HepG2 (cell line): ENCODE data around the gene PRKCZ. TPM values are rescaled to one million over a fixed set of nuclear protein-coding genes. Genes with fewer than 3 reads are reported as not detected.
A peak's percentile ranks its signal among the peaks of the same experiment; 100 is the strongest.

Source experiments
- JUND ChIP-seq: sonication (generic); formaldehyde crosslinking; IDR thresholded peaks from 2 replicates; pipeline ENCODE4 v1.8.0; 2022; ENCODE audit warnings: mild to moderate bottlenecking, missing genetic modification reagents
- KLF6 ChIP-seq: IDR thresholded peaks from 2 replicates; pipeline ENCODE4 v1.8.0; 2016; ENCODE audit warnings: missing biosample characterization, missing genetic modification reagents
- KLF9 ChIP-seq: IDR thresholded peaks from 2 replicates; pipeline ENCODE4 v1.6.1; 2016; ENCODE audit warnings: low read depth
- SUZ12 ChIP-seq: fragments of 150-350 bp; IDR thresholded peaks from 2 replicates; pipeline ENCODE4 v1.6.1; 2014; ENCODE audit warnings: low read depth, low read length
- ZFP36 ChIP-seq: fragments of 150-350 bp; IDR thresholded peaks from 2 replicates; pipeline ENCODE4 v1.6.1; 2018; ENCODE audit warnings: borderline replicate concordance, low read length, low read depth; ENCODE audit not compliant: partially characterized antibody
- ZSCAN25 ChIP-seq: sonication (generic); formaldehyde crosslinking; IDR thresholded peaks from 2 replicates; pipeline ENCODE4 v1.8.0; 2022; ENCODE audit warnings: mild to moderate bottlenecking, missing genetic modification reagents
- polyA plus RNA-seq, 8 experiments: library from polyadenylated mRNA; depleted of rRNA in 3 of 8; stranded (reverse) in 7 of 8; unstranded in 1 of 8; fragments of >200 nt; fragmentation: Illumina TruSeq in 4 of 8; extraction: Trizol in 4 of 8; gene quantifications; 2 replicates each; pipeline versions ENCODE4 v1.2.1 to v1.2.3, GENCODE V29; 2011 to 2016; ENCODE audit warnings: low read depth in 4 of 8, missing spikeins in 1 of 8, mixed read lengths in 1 of 8; ENCODE audit not compliant: insufficient read depth in 1 of 8
- total RNA-seq, 5 experiments: library from RNA; depleted of rRNA; stranded (reverse); fragments of >200 nt; fragmentation: Illumina TruSeq; extraction: Trizol; gene quantifications; 2 replicates each; pipeline ENCODE4 v1.2.3, GENCODE V29; 2016; ENCODE audit warnings: low read depth in 1 of 5
- TF ChIP-seq, protein P1 (sequence below): sonication (generic); formaldehyde crosslinking; IDR thresholded peaks from 2 replicates; pipeline ENCODE4 v1.4.0; 2020; ENCODE audit warnings: missing genetic modification reagents
- TF ChIP-seq, protein P2 (sequence below): sonication (generic); formaldehyde crosslinking; IDR thresholded peaks from 2 replicates; pipeline ENCODE4 v1.4.0; 2020; ENCODE audit warnings: missing genetic modification reagents
- TF ChIP-seq, protein P3 (sequence below): sonication (generic); formaldehyde crosslinking; IDR thresholded peaks from 2 replicates; pipeline ENCODE4 v1.9.0; 2021; ENCODE audit warnings: mild to moderate bottlenecking, missing genetic modification reagents

Gene PRKCZ
- total and polyA plus RNA-seq, 2 of the 13 experiments (the other 11 are each of a cell fraction or from before 2014, with no cell fraction given): 34.7 to 85.2 TPM

DNA sequence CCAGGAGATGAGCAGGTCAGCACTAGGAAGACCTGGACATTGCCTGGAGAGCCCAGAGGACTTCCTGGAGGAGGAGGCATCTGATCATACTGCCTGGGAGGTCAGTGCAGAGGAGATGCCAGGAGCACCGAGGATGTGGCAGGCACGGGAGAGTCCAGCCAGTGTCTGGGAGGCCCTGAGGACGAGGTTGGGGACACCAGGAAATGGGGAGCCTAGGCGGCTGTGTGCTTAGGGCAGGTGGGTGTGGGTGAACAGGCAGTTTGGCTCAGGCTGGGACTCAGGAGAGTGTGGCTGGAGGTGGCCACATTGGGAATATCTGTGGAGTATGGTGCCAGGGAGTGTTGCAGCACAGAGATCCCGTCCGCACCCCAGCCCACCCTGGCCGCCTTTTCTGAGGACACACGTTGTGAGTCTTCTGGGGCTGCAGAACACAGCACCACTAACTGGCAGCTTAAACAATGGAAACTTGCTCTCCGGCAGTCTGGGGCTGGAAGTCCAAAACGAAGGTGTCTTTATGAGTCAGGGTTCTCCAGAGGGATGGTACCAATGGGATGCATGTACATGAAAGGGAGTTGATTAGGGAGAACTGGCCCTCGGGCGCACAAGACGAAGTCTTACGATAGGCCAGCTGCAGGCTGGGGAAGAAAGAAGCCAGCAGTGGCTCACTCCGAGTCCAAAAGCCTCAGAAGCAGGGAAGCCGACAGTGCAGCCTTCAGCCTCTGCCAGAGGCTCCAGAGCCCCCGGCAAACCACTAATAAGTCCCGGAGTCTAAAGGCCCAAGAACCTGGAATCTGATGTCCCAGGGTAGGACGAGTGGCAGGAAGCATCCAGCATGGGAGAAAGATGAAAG lies 86.4 kb downstream of the PRKCZ start (continued):
- TF ChIP-seq JUND (CRISPR knock-in tag) (no peak), SUZ12 (no peak), ZSCAN25 (CRISPR knock-in tag) (no peak), KLF9 (no peak), ZFP36 (peak; percentile 86), KLF6 (CRISPR knock-in tag) (no peak)
- TF ChIP-seq, protein P1, sequence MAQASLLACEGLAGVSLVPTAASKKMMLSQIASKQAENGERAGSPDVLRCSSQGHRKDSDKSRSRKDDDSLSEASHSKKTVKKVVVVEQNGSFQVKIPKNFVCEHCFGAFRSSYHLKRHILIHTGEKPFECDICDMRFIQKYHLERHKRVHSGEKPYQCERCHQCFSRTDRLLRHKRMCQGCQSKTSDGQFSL (CRISPR knock-in tag): no peak
- TF ChIP-seq, protein P2, sequence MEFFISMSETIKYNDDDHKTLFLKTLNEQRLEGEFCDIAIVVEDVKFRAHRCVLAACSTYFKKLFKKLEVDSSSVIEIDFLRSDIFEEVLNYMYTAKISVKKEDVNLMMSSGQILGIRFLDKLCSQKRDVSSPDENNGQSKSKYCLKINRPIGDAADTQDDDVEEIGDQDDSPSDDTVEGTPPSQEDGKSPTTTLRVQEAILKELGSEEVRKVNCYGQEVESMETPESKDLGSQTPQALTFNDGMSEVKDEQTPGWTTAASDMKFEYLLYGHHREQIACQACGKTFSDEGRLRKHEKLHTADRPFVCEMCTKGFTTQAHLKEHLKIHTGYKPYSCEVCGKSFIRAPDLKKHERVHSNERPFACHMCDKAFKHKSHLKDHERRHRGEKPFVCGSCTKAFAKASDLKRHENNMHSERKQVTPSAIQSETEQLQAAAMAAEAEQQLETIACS (CRISPR knock-in tag): no peak
- TF ChIP-seq, protein P3, sequence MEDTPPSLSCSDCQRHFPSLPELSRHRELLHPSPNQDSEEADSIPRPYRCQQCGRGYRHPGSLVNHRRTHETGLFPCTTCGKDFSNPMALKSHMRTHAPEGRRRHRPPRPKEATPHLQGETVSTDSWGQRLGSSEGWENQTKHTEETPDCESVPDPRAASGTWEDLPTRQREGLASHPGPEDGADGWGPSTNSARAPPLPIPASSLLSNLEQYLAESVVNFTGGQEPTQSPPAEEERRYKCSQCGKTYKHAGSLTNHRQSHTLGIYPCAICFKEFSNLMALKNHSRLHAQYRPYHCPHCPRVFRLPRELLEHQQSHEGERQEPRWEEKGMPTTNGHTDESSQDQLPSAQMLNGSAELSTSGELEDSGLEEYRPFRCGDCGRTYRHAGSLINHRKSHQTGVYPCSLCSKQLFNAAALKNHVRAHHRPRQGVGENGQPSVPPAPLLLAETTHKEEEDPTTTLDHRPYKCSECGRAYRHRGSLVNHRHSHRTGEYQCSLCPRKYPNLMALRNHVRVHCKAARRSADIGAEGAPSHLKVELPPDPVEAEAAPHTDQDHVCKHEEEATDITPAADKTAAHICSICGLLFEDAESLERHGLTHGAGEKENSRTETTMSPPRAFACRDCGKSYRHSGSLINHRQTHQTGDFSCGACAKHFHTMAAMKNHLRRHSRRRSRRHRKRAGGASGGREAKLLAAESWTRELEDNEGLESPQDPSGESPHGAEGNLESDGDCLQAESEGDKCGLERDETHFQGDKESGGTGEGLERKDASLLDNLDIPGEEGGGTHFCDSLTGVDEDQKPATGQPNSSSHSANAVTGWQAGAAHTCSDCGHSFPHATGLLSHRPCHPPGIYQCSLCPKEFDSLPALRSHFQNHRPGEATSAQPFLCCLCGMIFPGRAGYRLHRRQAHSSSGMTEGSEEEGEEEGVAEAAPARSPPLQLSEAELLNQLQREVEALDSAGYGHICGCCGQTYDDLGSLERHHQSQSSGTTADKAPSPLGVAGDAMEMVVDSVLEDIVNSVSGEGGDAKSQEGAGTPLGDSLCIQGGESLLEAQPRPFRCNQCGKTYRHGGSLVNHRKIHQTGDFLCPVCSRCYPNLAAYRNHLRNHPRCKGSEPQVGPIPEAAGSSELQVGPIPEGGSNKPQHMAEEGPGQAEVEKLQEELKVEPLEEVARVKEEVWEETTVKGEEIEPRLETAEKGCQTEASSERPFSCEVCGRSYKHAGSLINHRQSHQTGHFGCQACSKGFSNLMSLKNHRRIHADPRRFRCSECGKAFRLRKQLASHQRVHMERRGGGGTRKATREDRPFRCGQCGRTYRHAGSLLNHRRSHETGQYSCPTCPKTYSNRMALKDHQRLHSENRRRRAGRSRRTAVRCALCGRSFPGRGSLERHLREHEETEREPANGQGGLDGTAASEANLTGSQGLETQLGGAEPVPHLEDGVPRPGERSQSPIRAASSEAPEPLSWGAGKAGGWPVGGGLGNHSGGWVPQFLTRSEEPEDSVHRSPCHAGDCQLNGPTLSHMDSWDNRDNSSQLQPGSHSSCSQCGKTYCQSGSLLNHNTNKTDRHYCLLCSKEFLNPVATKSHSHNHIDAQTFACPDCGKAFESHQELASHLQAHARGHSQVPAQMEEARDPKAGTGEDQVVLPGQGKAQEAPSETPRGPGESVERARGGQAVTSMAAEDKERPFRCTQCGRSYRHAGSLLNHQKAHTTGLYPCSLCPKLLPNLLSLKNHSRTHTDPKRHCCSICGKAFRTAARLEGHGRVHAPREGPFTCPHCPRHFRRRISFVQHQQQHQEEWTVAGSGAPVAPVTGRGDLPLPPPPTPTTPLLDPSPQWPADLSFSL (CRISPR knock-in tag): no peak
